ENCODE data around the gene GPATCH8. TPM values are rescaled to one million over a fixed set of nuclear protein-coding genes. Genes with fewer than 3 reads are reported as not detected.

Gene GPATCH8
- total and polyA plus RNA-seq, 9 of the 15 experiments (the other 6 are each of a cell fraction or from before 2014, with no cell fraction given): 10.6 to 29.6 (median 13.2) TPM

DNA sequence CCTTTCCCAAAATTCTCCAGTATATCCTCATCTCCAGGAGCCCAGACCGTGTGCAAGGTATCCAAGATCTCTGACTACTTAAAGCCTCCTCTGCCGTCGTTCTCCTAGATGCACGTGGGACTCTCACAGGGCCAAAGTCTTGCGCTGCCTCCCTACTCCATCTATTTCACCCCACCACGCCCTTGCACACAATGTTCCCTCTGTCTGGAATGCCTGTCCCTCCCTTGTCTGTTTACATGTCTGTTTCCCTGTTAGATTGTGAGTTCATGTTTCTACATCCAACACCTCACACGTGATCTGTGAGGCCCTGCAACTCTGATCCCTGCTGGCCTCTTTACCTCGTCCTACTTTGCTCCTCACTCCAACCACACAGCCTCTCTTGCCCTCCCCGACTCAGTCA lies 49.2 kb upstream of the GPATCH8 start:
- no peak for FAIRE-seq
- H3K4me2 ChIP-seq (ENCODE audit: insufficient read depth, low read length): no peak overlapping the region
- intact Hi-C loops (cut with micrococcal nuclease) (no loop called here), in situ Hi-C loops (cut with MboI) (no loop called here)
- no peaks in the 10 kb centered on the region for H3K9me3 ChIP-seq (replicated peaks; ENCODE audit: control insufficient read depth, insufficient read depth, low read depth, low read length)
- no peaks in the 10 kb centered on the region; a peak in 1 of 5 replicates for H3K27me3 ChIP-seq (ENCODE audit: control insufficient read depth in 2 of 2, insufficient read depth in 2 of 2, low read length in 2 of 2)
- H3K9me1 ChIP-seq (ENCODE audit: control insufficient read depth, insufficient read depth, low read length): no peaks in the 10 kb centered on the region
- ChIA-PET CTCF (ENCODE audit: low intra/inter-chr PET ratio) (no interaction called here), POLR2A (no interaction called here)
- WGBS (ENCODE audit: insufficient coverage, low coverage, missing lambda C conversion rate): 19% methylated on average over 9 of the region's 9 CpGs
- no peak overlapping the region for H3K4me3 ChIP-seq
- H3K27ac ChIP-seq (ENCODE audit: extremely low read depth, low read depth, low read length): no peak overlapping the region
- no peaks in the 10 kb centered on the region for H3K79me2 ChIP-seq (ENCODE audit: control insufficient read depth, insufficient read depth, low read length)
- peaks cover 9 to 12% of the 10 kb centered on the region in 2 experiments for H3K4me1 ChIP-seq (replicated peaks in 1 of 2; ENCODE audit: control insufficient read depth in 2 of 2, insufficient read depth in 2 of 2, low read length in 2 of 2)
- no peaks in the 10 kb centered on the region for H4K20me1 ChIP-seq (replicated peaks; ENCODE audit: control insufficient read depth, insufficient read depth, low read length)
- no peak overlapping the region; a peak in 1 of 4 replicates for H3K9ac ChIP-seq (ENCODE audit: insufficient read depth in 1 of 2, low read depth in 2 of 2, low read length in 2 of 2)
- TF ChIP-seq FOXP1 (CRISPR knock-in tag; IDR thresholded peaks at IDR 0.05): no peak
- peak; percentile 60 for TF ChIP-seq L3MBTL2 (IDR thresholded peaks at IDR 0.05)
- TF ChIP-seq NCOA1 (IDR thresholded peaks at IDR 0.05; ENCODE audit: low read depth): no peak
- TF ChIP-seq SP2 (IDR thresholded peaks at IDR 0.05; ENCODE audit: extremely low read depth, low read depth, low read length, poor library complexity, severe bottlenecking): no peak
- TF ChIP-seq, protein P1, sequence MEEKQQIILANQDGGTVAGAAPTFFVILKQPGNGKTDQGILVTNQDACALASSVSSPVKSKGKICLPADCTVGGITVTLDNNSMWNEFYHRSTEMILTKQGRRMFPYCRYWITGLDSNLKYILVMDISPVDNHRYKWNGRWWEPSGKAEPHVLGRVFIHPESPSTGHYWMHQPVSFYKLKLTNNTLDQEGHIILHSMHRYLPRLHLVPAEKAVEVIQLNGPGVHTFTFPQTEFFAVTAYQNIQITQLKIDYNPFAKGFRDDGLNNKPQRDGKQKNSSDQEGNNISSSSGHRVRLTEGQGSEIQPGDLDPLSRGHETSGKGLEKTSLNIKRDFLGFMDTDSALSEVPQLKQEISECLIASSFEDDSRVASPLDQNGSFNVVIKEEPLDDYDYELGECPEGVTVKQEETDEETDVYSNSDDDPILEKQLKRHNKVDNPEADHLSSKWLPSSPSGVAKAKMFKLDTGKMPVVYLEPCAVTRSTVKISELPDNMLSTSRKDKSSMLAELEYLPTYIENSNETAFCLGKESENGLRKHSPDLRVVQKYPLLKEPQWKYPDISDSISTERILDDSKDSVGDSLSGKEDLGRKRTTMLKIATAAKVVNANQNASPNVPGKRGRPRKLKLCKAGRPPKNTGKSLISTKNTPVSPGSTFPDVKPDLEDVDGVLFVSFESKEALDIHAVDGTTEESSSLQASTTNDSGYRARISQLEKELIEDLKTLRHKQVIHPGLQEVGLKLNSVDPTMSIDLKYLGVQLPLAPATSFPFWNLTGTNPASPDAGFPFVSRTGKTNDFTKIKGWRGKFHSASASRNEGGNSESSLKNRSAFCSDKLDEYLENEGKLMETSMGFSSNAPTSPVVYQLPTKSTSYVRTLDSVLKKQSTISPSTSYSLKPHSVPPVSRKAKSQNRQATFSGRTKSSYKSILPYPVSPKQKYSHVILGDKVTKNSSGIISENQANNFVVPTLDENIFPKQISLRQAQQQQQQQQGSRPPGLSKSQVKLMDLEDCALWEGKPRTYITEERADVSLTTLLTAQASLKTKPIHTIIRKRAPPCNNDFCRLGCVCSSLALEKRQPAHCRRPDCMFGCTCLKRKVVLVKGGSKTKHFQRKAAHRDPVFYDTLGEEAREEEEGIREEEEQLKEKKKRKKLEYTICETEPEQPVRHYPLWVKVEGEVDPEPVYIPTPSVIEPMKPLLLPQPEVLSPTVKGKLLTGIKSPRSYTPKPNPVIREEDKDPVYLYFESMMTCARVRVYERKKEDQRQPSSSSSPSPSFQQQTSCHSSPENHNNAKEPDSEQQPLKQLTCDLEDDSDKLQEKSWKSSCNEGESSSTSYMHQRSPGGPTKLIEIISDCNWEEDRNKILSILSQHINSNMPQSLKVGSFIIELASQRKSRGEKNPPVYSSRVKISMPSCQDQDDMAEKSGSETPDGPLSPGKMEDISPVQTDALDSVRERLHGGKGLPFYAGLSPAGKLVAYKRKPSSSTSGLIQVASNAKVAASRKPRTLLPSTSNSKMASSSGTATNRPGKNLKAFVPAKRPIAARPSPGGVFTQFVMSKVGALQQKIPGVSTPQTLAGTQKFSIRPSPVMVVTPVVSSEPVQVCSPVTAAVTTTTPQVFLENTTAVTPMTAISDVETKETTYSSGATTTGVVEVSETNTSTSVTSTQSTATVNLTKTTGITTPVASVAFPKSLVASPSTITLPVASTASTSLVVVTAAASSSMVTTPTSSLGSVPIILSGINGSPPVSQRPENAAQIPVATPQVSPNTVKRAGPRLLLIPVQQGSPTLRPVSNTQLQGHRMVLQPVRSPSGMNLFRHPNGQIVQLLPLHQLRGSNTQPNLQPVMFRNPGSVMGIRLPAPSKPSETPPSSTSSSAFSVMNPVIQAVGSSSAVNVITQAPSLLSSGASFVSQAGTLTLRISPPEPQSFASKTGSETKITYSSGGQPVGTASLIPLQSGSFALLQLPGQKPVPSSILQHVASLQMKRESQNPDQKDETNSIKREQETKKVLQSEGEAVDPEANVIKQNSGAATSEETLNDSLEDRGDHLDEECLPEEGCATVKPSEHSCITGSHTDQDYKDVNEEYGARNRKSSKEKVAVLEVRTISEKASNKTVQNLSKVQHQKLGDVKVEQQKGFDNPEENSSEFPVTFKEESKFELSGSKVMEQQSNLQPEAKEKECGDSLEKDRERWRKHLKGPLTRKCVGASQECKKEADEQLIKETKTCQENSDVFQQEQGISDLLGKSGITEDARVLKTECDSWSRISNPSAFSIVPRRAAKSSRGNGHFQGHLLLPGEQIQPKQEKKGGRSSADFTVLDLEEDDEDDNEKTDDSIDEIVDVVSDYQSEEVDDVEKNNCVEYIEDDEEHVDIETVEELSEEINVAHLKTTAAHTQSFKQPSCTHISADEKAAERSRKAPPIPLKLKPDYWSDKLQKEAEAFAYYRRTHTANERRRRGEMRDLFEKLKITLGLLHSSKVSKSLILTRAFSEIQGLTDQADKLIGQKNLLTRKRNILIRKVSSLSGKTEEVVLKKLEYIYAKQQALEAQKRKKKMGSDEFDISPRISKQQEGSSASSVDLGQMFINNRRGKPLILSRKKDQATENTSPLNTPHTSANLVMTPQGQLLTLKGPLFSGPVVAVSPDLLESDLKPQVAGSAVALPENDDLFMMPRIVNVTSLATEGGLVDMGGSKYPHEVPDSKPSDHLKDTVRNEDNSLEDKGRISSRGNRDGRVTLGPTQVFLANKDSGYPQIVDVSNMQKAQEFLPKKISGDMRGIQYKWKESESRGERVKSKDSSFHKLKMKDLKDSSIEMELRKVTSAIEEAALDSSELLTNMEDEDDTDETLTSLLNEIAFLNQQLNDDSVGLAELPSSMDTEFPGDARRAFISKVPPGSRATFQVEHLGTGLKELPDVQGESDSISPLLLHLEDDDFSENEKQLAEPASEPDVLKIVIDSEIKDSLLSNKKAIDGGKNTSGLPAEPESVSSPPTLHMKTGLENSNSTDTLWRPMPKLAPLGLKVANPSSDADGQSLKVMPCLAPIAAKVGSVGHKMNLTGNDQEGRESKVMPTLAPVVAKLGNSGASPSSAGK (IDR thresholded peaks at IDR 0.05): peak; percentile 54
- no peak for DNase-seq (ENCODE audit: extremely low read depth in 1 of 4, low spot score in 3 of 4)
- no peaks in the 10 kb centered on the region for H3K36me3 ChIP-seq (ENCODE audit: control insufficient read depth, insufficient read depth, low read length)
- no TSS peak for BruUV-seq (replicated peaks)
- H2AFZ ChIP-seq (ENCODE audit: low read depth, low read length): peak overlapping the region; percentile 27; the same call in 1 of the 2 replicates
- ATAC-seq: no peak

Measured in K562 (cell line).